GM10248 (cell line): ENCODE results near the gene TEN1.
"Not testable (repeated sequence)": the region's sequence is repeated elsewhere in the genome, so short reads cannot be mapped to it uniquely, and the experiment has no call there.

Source experiments
- CTCF ChIA-PET: fragments of 300-600 bp; sonication (Branson Sonifier 250); formaldehyde crosslinking; extraction: SDS; loops from one replicate; lab custom pipeline; 2021; ENCODE audit warnings: antibody characterized with exemption; lab: Yijun Ruan, JAX
- POLR2A ChIA-PET: fragments of 350-650 bp; sonication (Branson Sonifier 250); formaldehyde crosslinking; extraction: SDS; loops from one replicate; lab custom pipeline; 2020; ENCODE audit warnings: antibody characterized with exemption; lab: Yijun Ruan, JAX
- DNase-seq: peaks from one replicate; pipeline ENCODE4 v3.0.0; 2012; ENCODE audit errors: extremely low spot score
- CTCF ChIP-seq: IDR thresholded peaks from 2 replicates; pipeline ENCODE4 v1.5.1; 2012; ENCODE audit warnings: mild to moderate bottlenecking, low read depth; ENCODE audit errors: extremely low read depth, missing control alignments, control extremely low read depth

Gene TEN1

GRCh38 chr17:76034428-76035350 is 55.6 kb downstream of the TEN1 start:
- DNase-seq: no peak

GRCh38 chr17:76036497-76037261 is 57.6 kb downstream of the TEN1 start:
- no peak for DNase-seq
- ChIA-PET CTCF (no interaction called here), POLR2A (no interaction called here)
- no peak for TF ChIP-seq CTCF

More at GRCh38 chr17:76034428-76035350, 55.6 kb downstream of the TEN1 start:
- ChIA-PET POLR2A (no interaction called here), CTCF (interaction anchor here (1.2 to 4.2 kb wide), 4 partner anchors 13 to 264 kb away, joined by 3 to 24 read pairs (median 3); no protein-coding TSS in a partner anchor)
- TF ChIP-seq CTCF: no peak

GRCh38 chr17:76038050-76038449 is 59.0 kb downstream of the TEN1 start:
- DNase-seq: no peak
- CTCF ChIA-PET: interaction anchor here (0.9 to 2.2 kb wide), 4 partner anchors 17 to 38 kb away, joined by 3 to 6 read pairs (median 3); partner anchors contain the start of gene CDK3
- no peak for TF ChIP-seq CTCF
- POLR2A ChIA-PET: no interaction called here

GRCh38 chr17:76039121-76039520 is 60.1 kb downstream of the TEN1 start:
- DNase-seq: no peak
- POLR2A ChIA-PET: no interaction called here
- CTCF ChIA-PET: interaction anchor here (1.6 to 2.2 kb wide), 2 partner anchors 24 to 39 kb away, joined by 3 to 6 read pairs; partner anchors contain the start of gene CDK3
- TF ChIP-seq CTCF: no peak

GRCh38 chr17:76040376-76040775 is 61.3 kb downstream of the TEN1 start:
- DNase-seq: no peak
- ChIA-PET CTCF (interaction anchor here (0.8 to 3.2 kb wide), 4 partner anchors 26 to 259 kb away, joined by 3 to 10 read pairs (median 4); no protein-coding TSS in a partner anchor), POLR2A (no interaction called here)
- TF ChIP-seq CTCF: no peak

- POLR2A ChIA-PET: interaction anchor here (0.7 kb wide), 1 partner anchor 46 kb away, joined by 3 read pairs; no protein-coding TSS in a partner anchor
- not testable (repeated sequence) for DNase-seq
- CTCF ChIA-PET: interaction anchor here (0.7 to 3.2 kb wide), 5 partner anchors 15 to 237 kb away, joined by 3 to 19 read pairs (median 4); no protein-coding TSS in a partner anchor
These were observed 63.8 kb downstream of the TEN1 start for GRCh38 chr17:76042868-76043267.

- CTCF ChIA-PET, DNase-seq, POLR2A ChIA-PET: not testable (repeated sequence)
These were observed 65.5 kb downstream of the TEN1 start for GRCh38 chr17:76044475-76045007.
